Mesothelial cell of epicardium (in vitro differentiated cells): Measurements from ENCODE around the gene CTAGE1. TPM values are rescaled to one million over a fixed set of nuclear protein-coding genes. Genes with fewer than 3 reads are reported as not detected.

ENCODE experiments used
- DNase-seq, 2 experiments: peaks; one replicate each; pipeline ENCODE4 v3.0.0; 2021; ENCODE audit warnings: low spot score in 2 of 2; ENCODE audit not compliant: unreplicated experiment in 2 of 2
- H3K27ac Mint-ChIP-seq: 2 replicates; pipeline ENCODE4 v1.8.0; 2021; ENCODE audit warnings: mixed read lengths
- H3K27me3 Mint-ChIP-seq: 2 replicates; pipeline ENCODE4 v1.8.0; 2021; ENCODE audit warnings: low read depth, mixed read lengths
- H3K36me3 Mint-ChIP-seq: 2 replicates; pipeline ENCODE4 v1.8.0; 2021; ENCODE audit warnings: mixed read lengths
- H3K4me1 Mint-ChIP-seq: 2 replicates; pipeline ENCODE4 v1.8.0; 2021; ENCODE audit warnings: mixed read lengths
- H3K4me3 Mint-ChIP-seq: 2 replicates; pipeline ENCODE4 v1.8.0; 2021; ENCODE audit warnings: mild to moderate bottlenecking, moderate library complexity, mixed read lengths
- H3K9me3 Mint-ChIP-seq: 2 replicates; pipeline ENCODE4 v1.8.0; 2021; ENCODE audit warnings: mixed read lengths
- CTCF ChIP-seq: fragments of 200-600 bp; sonication (generic); IDR thresholded peaks from one replicate; pipeline ENCODE4 v1.5.0; 2021; ENCODE audit warnings: antibody characterized with exemption; ENCODE audit not compliant: unreplicated experiment
- total RNA-seq: library from RNA; stranded (reverse); gene quantifications from 3 replicates; pipeline ENCODE4 v1.2.1, GENCODE V29; 2021

The CTAGE1 gene
- 0.07 to 0.13 TPM (median 0.11 TPM) in 3 replicates for total RNA-seq

GRCh38 chr18:22417496-22418188 is at the start of gene CTAGE1:
TSS of gene CTAGE1 (minus strand) at chr18:22417915. CDS start at chr18:22417811, 104 bp downstream.
- H3K36me3 Mint-ChIP-seq, result peaks cover 6% of the 10 kb centered on the region
- H3K27ac Mint-ChIP-seq, result no peak within 1 kb of the TSS
- H3K4me1 Mint-ChIP-seq, result peaks cover 21% of the 10 kb centered on the region
- TF ChIP-seq CTCF, result no peak
- no peak within 1 kb of the TSS for H3K4me3 Mint-ChIP-seq
- DNase-seq, result no peak
- peaks cover 15% of the 10 kb centered on the region for H3K27me3 Mint-ChIP-seq
- peaks cover 29% of the 10 kb centered on the region for H3K9me3 Mint-ChIP-seq

GRCh38 chr18:22466608-22467395 is 49.1 kb upstream of the CTAGE1 start:
- DNase-seq, result no peak
- Mint-ChIP-seq H3K27ac (peak overlapping the region; percentile 89), H3K36me3 (no peaks in the 10 kb centered on the region), H3K27me3 (no peaks in the 10 kb centered on the region), H3K4me1 (peaks cover 72% of the 10 kb centered on the region), H3K4me3 (peak overlapping the region; percentile 9), H3K9me3 (peaks cover 3% of the 10 kb centered on the region)
- no peak for TF ChIP-seq CTCF

- no peak overlapping the region for H3K4me3 Mint-ChIP-seq
- TF ChIP-seq CTCF, result no peak
- no peak for DNase-seq
- peaks cover 64% of the 10 kb centered on the region for H3K4me1 Mint-ChIP-seq
- no peaks in the 10 kb centered on the region for H3K27me3 Mint-ChIP-seq
- no peaks in the 10 kb centered on the region for H3K36me3 Mint-ChIP-seq
- H3K27ac Mint-ChIP-seq, result peak overlapping the region; percentile 89
- H3K9me3 Mint-ChIP-seq, result peaks cover 3% of the 10 kb centered on the region
Observed at GRCh38 chr18:22465859-22466457, 48.2 kb upstream of the CTAGE1 start.

GRCh38 chr18:22463076-22463475 is 45.4 kb upstream of the CTAGE1 start:
- no peak for TF ChIP-seq CTCF
- no peak overlapping the region for H3K4me3 Mint-ChIP-seq
- no peaks in the 10 kb centered on the region for H3K36me3 Mint-ChIP-seq
- peaks cover 53% of the 10 kb centered on the region for H3K4me1 Mint-ChIP-seq
- H3K27ac Mint-ChIP-seq, result peak overlapping the region; percentile 49
- no peaks in the 10 kb centered on the region for H3K27me3 Mint-ChIP-seq
- no peaks in the 10 kb centered on the region for H3K9me3 Mint-ChIP-seq
- no peak for DNase-seq

GRCh38 chr18:22459491-22459890 is 41.8 kb upstream of the CTAGE1 start:
- TF ChIP-seq CTCF, result no peak
- DNase-seq, result no peak
- H3K4me1 Mint-ChIP-seq, result peaks cover 64% of the 10 kb centered on the region
- no peaks in the 10 kb centered on the region for H3K9me3 Mint-ChIP-seq
- H3K27me3 Mint-ChIP-seq, result no peaks in the 10 kb centered on the region
- no peak overlapping the region for H3K4me3 Mint-ChIP-seq
- peak overlapping the region; percentile 15 for H3K27ac Mint-ChIP-seq
- no peaks in the 10 kb centered on the region for H3K36me3 Mint-ChIP-seq
